Fibroblast of the aortic adventitia (primary cell): ENCODE results near the gene PPA1. TPM values are rescaled to one million over a fixed set of nuclear protein-coding genes. Genes with fewer than 3 reads are reported as not detected.
"Not testable (repeated sequence)": the region's sequence is repeated elsewhere in the genome, so short reads cannot be mapped to it uniquely, and the experiment has no call there.

ENCODE experiments used
- DNase-seq: peaks from one replicate; pipeline ENCODE4 v3.0.0-alpha.2; 2010; ENCODE audit warnings: low read depth
- H3K4me3 ChIP-seq: 2 replicates; pipeline ENCODE4 v1.5.1; 2011; ENCODE audit warnings: low read depth, mild to moderate bottlenecking, control low read depth, low read length, moderate library complexity
- total RNA-seq: library from RNA; depleted of rRNA; stranded (reverse); fragments of >200 nt; gene quantifications from 2 replicates; pipeline ENCODE4 v1.2.3, GENCODE V29; 2012; ENCODE audit warnings: low replicate concordance
- TF ChIP-seq, protein P1 (sequence below): IDR thresholded peaks from 2 replicates; pipeline ENCODE4 v1.5.1; 2011; ENCODE audit warnings: mild to moderate bottlenecking, low read length, control low read depth, inconsistent platforms; ENCODE audit not compliant: insufficient read depth

PPA1 gene
- total RNA-seq, 1 donor = 197 TPM

DNA sequence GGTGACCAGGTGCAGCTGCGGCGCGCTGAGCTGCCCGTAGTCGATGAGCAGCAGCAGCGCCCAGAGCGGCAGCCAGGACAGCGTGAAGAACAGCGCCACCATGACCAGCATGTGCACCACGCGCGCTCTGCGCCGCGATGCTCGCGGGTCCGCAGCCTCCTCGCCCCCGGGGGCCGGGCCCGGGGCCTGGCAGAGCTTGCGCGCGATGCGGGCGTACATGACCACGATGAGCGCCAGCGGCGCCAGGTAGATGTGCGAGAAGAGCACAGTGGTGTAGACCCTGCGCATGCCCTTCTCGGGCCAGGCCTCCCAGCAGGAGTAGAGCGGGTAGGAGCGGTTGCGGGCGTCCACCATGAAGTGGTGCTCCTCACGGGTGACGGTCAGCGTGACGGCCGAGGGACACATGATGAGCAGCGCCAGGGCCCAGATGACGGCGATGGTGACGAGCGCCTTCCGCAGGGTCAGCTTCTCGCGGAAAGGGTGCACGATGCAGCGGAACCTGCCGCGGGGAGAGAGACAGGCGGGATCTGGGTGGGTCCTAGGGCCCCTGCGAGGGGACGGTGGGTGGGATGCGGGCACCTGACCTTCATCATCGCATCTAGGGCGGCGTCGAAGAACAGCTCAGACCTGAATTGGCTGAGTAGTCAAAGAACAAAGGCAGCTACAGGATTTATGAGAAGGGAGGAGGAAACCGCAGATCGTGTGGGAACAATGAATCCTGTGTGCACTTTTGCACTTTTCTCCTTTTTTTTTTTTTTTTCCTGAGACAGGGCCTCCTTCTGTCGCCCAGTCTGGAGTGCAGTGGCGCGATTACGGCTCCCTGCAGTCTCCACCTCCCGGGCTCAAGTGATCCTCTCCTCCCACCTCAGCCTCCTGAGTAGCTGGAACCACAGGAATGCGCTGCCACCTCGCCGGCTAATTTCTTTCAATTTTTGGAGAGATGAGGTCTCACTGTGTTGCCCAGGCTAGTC is 22.4 kb upstream of the PPA1 start:
- no peak overlapping the region for H3K4me3 ChIP-seq
- peak; percentile 43 for DNase-seq
- TF ChIP-seq, protein P1, sequence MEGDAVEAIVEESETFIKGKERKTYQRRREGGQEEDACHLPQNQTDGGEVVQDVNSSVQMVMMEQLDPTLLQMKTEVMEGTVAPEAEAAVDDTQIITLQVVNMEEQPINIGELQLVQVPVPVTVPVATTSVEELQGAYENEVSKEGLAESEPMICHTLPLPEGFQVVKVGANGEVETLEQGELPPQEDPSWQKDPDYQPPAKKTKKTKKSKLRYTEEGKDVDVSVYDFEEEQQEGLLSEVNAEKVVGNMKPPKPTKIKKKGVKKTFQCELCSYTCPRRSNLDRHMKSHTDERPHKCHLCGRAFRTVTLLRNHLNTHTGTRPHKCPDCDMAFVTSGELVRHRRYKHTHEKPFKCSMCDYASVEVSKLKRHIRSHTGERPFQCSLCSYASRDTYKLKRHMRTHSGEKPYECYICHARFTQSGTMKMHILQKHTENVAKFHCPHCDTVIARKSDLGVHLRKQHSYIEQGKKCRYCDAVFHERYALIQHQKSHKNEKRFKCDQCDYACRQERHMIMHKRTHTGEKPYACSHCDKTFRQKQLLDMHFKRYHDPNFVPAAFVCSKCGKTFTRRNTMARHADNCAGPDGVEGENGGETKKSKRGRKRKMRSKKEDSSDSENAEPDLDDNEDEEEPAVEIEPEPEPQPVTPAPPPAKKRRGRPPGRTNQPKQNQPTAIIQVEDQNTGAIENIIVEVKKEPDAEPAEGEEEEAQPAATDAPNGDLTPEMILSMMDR = no peak

DNA sequence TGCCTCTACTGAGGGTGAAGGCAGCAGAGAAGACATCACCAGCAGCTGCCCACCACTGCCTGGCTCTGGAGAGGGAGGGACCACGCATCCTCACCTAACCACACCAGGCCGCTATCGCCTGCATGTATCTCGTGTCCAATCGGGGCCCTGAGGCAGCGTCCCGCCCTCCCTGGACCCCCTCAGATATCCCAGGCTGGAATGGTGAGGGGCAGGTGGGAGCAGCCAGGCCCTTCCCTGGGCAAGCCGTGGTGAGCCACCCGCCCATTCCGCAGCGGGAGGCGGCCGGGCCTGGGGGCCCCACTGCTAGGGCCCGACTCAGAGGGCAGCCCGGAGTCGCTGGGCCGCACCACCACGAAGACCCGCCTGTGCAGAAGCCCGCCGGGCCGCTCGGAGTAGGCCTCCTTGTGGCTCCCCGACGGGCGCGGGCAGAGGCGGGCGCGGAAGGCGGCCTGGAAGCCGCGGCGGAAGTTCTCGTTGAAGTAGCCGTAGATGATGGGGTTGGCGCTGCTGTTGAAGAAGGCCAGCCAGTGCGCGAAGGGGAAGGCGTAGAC is 21.6 kb upstream of the PPA1 start:
- TF ChIP-seq, protein P1 = no peak
- DNase-seq = no peak
- H3K4me3 ChIP-seq = no peak overlapping the region

DNA sequence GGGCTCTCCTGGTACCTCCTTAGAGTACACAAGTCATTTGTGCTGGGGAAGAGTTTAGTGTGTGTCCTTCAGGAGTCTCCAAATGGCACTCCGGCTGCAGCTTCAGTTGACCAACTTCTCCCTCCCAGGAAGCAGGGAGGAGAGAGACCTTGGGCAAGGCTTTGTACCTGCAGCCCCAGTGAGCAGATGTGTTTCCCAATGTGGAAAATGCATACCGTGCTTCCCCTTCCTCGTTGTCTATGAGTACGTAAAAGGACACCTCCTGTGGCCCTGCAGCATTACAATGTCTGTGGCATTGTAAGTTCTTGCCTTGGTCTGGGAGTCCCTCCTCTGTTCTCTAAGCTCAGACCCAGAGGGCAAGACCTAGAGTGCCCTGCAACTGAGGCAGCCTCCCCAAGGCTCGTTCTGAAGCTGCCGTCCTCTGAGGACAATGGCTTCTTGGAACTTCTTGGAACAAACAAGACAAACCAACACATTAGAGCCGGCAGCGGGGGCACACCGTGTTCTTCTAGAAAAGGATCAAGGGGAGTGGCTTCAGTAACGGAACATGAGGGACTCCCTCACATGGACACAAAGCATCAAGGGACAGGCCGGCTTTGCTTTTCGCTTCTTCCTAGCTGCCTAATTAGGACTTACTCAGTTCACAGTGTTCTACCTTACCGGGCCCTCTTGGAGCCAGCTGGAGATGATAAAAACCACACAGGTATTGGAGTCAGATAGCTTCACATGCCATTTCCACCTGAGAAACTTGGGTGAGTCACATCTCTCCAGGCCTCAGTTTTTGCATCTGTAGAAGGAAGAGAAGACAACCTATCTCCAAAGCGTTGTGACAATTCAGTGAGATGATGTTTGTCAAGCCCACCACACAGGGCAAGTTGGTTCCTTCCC is 20.9 kb upstream of the PPA1 start:
- no peak overlapping the region for H3K4me3 ChIP-seq
- DNase-seq = no peak
- TF ChIP-seq, protein P1 = no peak

DNA sequence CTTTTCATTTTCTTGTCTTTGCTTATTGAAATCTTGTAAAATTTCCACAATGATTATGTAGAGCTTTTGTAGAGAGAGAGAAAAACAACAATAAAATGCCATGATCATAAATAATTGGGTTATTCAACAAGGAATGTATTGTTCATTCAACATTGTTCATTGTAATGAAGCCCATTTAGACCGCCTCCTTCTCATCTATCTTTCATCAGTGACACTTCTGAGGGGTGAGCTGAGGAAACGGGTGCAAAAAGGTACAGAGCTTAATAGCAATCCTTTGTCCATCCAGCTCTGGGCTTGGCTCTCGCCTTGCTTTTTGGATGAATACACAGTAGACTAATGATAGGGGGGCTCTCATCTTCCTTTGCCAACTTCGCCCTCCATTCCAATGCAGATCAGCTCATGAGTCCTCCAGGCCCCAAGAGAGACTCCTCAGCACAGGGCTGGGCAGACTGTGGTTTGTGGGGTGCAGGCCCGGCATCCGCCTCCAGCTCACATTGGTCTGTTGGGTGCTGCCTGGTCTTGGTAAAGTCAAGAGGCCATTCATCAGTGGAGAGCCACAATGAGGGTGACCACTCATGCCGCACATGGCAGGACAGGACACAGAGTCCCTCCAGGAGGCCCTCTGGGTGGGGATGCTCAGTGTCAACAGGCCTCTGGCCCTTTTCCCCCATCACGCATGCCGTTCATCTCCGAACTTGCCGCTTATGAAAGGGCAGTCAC is 17.9 kb upstream of the PPA1 start:
- no peak for DNase-seq
- H3K4me3 ChIP-seq = no peak overlapping the region
- TF ChIP-seq, protein P1 = no peak

DNA sequence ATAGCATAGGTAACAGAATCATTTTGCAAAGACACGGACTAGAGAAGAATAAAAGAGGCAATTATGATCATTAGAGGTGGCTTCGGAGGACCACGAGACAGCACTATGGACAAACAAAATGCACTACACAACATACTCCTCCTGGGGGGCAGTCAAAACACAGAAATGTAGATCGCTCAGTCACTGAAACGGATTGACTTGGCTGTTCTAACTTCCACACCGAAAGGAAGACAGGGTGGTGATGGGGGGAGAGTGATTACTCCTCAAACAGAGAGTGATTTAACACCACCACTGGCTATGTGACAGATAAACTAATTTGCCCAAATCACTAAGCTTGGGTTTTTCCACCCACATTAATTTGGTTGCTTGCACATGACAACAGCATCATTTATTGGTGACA is 14.1 kb upstream of the PPA1 start:
- TF ChIP-seq, protein P1 = no peak
- H3K4me3 ChIP-seq = no peak overlapping the region
- no peak for DNase-seq

DNA sequence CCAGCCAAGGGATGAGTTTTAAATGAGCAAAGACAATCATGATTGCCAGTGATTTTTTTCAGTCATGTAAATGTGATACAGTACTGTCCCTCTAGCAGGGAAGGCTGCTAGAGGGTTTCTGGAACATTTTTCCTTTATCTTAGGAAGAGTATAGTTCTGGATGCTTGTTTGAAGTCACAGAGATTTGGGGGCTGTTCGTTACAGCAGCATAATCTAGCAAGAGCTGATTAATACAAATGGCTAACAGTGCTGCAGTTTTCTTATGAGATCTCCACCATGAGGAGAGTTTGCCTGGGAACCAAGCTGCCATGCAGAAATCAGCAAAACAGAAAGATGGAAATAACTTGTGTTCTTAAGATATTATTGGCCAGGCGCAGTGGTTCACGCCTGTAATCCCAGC is 7.9 kb upstream of the PPA1 start:
- TF ChIP-seq, protein P1 = no peak
- H3K4me3 ChIP-seq = no peak overlapping the region
- DNase-seq = no peak

DNA sequence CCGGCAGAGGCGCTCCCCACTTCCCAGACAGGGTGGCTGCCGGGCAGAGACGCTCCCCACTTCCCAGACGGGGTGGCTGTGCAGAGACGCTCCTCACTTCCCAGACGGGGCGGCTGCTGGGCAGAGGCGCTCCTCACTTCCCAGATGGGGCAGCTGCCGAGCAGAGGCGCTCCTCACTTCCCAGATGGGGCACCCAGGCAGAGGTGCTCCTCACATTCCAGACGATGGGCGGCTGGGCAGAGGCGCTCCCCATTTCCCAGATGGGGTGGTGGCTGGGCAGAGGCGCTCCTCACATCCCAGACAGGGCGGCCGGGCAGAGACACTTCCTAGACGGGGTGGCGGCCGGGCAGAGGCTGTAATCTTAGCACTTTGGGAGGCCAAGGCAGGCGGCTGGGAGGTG is 6.8 kb upstream of the PPA1 start:
- not testable (repeated sequence) for DNase-seq, H3K4me3 ChIP-seq

DNA sequence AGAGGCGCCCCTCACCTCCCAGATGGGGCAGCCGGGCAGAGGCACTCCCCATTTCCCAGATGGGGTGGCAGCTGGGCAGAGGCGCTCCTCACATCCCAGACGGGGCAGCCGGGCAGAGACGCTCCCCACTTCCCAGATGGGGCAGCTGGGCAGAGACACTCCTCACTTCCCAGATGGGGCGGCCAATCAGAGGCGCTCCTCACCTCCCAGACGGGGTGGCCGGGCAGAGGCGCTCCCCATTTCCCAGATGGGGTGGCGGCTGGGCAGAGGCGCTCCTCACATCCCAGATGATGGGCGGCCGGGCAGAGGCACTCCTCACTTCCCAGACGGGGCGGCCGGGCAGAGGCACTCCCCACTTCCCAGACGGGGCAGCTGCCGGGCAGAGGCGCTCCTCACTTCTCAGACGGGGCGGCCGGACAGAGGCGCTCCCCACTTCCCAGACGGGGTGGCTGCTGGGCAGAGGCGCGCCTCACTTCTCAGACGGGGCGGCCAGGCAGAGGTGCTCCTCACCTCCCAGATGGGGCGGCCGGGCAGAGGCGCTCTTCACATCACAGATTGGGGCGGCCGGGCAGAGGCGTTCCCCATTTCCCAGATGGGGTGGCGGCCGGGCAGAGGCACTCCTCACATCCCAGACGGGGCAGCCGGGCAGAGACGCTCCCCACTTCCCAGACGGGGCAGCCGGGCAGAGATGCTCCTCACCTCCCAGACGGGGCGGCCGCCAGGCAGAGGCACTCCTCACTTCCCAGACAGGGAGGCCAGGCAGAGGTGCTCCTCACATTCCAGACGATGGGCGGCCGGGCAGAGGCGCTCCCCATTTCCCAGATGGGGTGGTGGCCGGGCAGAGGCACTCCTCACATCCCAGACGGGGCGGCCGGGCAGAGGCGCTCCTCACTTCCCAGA is 6.1 kb upstream of the PPA1 start:
- DNase-seq, H3K4me3 ChIP-seq: not testable (repeated sequence)
